GM18861 (cell line): Measurements from ENCODE around the gene TLK1.

Source experiments
- ATAC-seq: cut with Tn5 transposase; IDR thresholded peaks from one replicate; pipeline ENCODE4 v1.9.1; 2021; ENCODE audit not compliant: unreplicated experiment

The TLK1 gene

GRCh38 chr2:170969872-170970496 lies 190.7 kb downstream of the TLK1 start:
- ATAC-seq, result no peak

GRCh38 chr2:170969030-170969429 lies 191.7 kb downstream of the TLK1 start:
- ATAC-seq, result no peak

DNA sequence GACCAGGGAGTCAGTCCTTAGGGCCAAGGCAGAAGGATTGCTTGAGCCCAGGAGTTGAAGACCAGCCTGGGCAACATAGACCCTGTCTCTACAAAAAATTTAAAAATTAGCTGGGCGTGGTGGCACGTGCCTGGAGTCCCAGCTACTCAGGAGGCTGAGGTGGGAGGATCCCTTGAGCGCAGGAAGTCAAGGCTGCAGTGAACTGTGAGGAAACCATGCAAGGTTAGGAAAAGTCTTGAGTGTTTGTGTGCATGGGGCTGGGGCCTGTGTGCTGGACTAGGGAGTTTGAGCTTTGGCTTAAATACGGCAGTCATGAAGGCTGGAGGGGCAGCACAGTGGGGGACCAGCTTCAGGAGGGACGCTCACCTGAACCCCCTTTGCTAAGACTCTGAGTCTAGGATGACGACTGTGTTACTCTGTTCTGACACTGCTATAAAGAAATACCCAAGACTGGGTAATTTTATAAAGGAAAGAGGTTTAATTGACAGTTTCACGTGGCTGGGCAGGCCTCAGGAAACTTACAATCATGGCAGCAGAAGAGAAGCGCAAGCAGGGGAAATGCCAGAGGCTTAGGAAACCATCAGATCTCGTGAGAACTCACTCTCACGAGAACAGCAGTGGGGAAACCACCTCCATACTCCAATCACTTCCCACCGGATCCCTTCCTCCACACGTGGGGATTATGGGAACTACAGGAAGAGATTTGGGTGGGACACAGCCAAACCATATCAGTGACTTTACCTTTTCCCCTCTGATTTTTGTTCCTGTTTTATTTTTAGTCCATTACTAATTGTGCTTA lies 192.3 kb downstream of the TLK1 start:
- ATAC-seq, result no peak

- ATAC-seq, result no peak
Observed at GRCh38 chr2:170967553-170967952, 193.1 kb downstream of the TLK1 start.

GRCh38 chr2:170966648-170967396 lies 193.9 kb downstream of the TLK1 start:
- no peak for ATAC-seq

DNA sequence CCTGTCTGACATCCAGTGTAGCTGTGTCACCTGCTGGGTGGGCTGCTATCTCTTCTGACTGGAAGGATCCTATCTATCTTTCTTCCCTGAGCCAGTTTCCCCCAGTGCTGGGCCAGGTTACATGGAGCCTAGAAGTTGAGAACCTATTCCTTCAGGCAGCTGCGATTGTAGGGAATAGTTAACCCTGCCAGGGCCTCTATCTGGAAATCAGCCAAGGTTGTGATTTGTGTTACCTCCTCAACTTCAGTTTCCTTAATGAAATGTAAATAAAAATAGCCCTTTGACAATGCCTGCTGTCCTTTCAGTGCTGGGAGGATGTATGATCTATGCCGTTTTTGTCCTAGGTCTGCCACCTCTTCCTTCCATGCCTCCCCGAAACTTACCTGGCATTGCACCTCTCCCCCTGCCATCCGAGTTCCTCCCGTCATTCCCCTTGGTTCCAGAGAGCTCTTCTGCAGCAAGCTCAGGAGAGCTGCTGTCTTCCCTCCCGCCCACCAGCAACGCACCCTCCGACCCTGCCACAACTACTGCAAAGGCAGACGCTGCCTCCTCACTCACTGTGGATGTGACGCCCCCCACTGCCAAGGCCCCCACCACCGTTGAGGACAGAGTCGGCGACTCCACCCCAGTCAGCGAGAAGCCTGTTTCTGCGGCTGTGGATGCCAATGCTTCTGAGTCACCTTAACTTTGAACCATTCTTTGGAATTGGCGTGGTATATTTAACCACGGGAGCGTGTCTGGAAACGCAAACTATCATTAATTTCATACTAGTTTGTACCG lies 195.1 kb downstream of the TLK1 start:
- ATAC-seq, result no peak

GRCh38 chr2:170963386-170963785 lies 197.3 kb downstream of the TLK1 start:
- ATAC-seq, result no peak

GRCh38 chr2:170953941-170954340 lies 206.8 kb downstream of the TLK1 start:
- ATAC-seq, result no peak

- ATAC-seq, result peak; percentile 77
Observed at GRCh38 chr2:170950221-170950761, 210.4 kb downstream of the TLK1 start.

- no peak for ATAC-seq
Observed at GRCh38 chr2:170949415-170949814, 211.3 kb downstream of the TLK1 start.

GRCh38 chr2:170944545-170944944 lies 216.1 kb downstream of the TLK1 start:
- ATAC-seq, result no peak

- ATAC-seq, result no peak
Observed at GRCh38 chr2:170943596-170943995, 217.1 kb downstream of the TLK1 start.

GRCh38 chr2:170943041-170943440 lies 217.7 kb downstream of the TLK1 start:
- no peak for ATAC-seq

- ATAC-seq, result no peak
Observed at GRCh38 chr2:170942615-170943014, 218.1 kb downstream of the TLK1 start.
